Mesenteric fat pad (tissue), 1 donor: Measurements from ENCODE around the gene KRTAP4-3. TPM values are rescaled to one million over a fixed set of nuclear protein-coding genes. Genes with fewer than 3 reads are reported as not detected.
"Not testable (repeated sequence)": the region's sequence is repeated elsewhere in the genome, so short reads cannot be mapped to it uniquely, and the experiment has no call there.

ENCODE experiments used
- DNase-seq: peaks from one replicate; pipeline ENCODE4 v3.0.0-alpha.2; 2020; ENCODE audit warnings: low spot score
- long read RNA-seq: library from polyadenylated mRNA; unstranded; transcript quantifications from one replicate; pipeline ENCODE4 v2.0.0, GENCODE V29; 2020
- total RNA-seq: library from RNA; stranded (reverse); fragmentation: NEBNext Ultra II Directional; extraction: Animal tissue kit (Norgen Biotek cat#: 25700); gene quantifications from one replicate; pipeline ENCODE4 v1.2.1, GENCODE V29; 2021
- donor health status: DM: yes; HTN: yes; CAD: no.

KRTAP4-3 gene
- not detected for total RNA-seq
- long read RNA-seq, result 0 reads

GRCh38 chr17:41168121-41168520 lies at the start of gene KRTAP4-3:
TSS of gene KRTAP4-3 (minus strand) at chr17:41168221. CDS start at chr17:41168172, 49 bp downstream.
- DNase-seq, result no peak

DNA sequence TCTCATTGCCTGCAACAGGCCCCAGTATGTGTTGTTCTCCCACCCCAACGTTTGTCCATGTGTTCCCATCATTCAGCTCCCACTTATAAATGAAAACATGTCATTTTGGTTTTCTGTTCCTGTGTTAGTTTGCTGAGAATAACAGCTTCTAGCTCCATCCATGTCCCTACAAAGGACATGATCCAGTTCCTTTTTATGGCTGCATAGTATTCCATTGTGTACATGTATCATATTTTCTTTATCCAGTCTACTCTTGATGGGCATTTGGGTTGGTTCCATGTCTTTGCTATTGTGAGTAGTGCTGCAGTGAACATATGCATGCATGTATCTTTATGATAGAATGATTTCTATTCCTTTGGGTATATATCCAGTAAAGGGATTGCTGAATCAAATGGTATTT lies 47.7 kb upstream of the KRTAP4-3 start:
- DNase-seq, result no peak

DNA sequence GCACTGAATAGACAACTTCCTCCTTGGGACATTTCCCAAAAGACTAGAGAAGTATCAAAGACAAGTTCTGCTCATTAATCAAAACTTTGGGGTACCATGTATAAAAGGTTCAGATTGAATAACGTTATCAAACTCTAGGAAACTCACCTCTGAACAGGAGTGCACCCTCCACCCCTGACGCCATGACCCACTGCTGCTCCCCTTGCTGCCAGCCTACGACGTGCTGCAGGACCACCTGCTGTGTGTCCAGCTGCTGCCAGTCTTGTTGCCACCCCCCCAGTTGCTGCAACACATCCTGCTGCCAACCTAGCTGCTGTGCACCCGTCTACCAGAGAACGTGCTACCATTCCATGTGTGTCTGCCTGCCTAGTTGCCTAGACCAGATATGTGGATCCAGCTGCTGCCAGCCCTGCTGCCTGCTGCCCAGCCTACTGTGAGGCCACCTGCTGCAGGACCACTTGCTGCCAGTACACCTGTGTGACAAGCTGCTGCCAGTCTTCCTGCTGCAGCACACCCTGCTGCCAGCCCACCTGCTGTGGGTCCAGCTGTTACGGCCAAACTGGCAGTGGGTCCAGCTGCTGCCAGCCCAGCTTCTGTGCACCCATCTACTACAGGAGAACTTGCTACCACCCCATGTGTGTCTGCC lies 44.6 kb upstream of the KRTAP4-3 start:
- no peak for DNase-seq

DNA sequence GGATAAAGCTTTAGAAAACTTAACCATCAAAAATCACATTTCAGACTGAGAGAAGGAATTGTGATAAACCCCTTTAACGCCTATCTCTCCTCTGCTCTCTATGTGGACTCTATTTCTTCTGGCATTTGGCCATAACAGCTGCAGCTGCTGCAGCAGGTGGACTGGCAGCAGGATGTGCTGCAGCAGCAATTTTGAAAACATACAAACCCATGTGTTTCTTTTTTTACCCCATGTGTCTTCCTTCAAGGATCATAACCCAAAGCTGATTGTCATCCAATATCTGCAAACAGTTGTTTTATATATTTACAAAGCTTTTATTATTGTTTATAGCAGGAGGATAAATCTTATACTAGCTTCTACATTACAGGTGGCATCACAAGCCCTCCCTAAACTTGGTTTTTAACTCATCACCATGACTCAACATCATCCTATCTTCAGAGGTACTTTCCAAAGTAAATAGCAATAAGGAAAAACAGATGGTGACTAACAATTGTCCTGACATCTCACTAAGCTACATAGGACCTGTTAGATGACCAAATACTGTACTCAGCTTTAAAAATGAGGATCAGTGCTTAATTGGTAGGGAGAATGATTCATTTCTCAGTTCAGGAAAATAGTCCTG lies 43.9 kb upstream of the KRTAP4-3 start:
- no peak for DNase-seq

GRCh38 chr17:41199421-41200078 lies 31.5 kb upstream of the KRTAP4-3 start:
- no peak for DNase-seq

- DNase-seq, result no peak
These were observed 28.0 kb upstream of the KRTAP4-3 start for GRCh38 chr17:41196068-41196467.

- no peak for DNase-seq
These were observed 22.3 kb upstream of the KRTAP4-3 start for GRCh38 chr17:41190328-41190727.

- DNase-seq, result not testable (repeated sequence)
These were observed 21.9 kb upstream of the KRTAP4-3 start, which contains the start of gene KRTAP9-1 for GRCh38 chr17:41189837-41190318. TSS of gene KRTAP9-1 (plus strand) at chr17:41189887. CDS start at chr17:41189887, 0 bp downstream.

- no peak for DNase-seq
These were observed 18.9 kb upstream of the KRTAP4-3 start for GRCh38 chr17:41186872-41187271.

GRCh38 chr17:41185001-41185400 lies 17.0 kb upstream of the KRTAP4-3 start:
- no peak for DNase-seq

GRCh38 chr17:41184480-41184961 lies 16.5 kb upstream of the KRTAP4-3 start, which contains the start of gene KRTAP4-1:
TSS of gene KRTAP4-1 (minus strand) at chr17:41184911. CDS start at chr17:41184854, 57 bp downstream.
- DNase-seq, result no peak

DNA sequence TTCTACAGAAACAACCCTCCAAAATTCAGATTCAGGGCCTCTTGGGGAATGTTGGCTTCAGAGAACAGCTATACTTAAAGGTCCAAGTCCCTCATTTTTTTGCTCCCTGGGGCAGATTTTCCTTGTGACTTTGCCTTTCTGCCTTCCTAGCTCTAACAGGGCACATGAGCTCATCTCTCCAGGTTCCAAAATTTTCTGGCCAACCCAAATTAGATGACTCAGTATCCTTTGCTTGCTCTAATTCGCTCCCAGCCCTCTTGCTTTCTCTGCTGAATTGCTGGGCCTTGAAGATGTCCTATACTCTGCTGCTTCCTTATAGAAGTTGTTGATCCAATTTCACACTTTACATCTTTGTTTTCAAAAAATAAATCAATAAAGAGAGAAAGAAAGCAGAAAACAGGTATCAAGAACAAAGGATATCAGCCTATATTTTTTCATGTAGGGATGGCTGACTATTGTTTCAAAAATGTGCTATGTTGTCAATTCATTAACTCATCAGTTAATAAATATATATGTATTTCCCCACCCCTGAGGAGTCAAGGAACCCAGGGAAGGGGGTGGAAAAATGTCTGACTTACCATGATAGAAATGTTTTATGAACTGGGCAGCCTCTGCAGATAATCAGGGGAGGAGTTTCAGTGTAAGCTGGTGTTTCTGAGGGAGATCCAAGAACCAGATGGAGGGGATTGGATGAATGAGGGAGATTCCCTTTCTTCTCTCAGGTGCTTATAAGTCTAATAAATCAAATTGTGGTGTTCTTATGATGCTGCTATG lies 11.0 kb upstream of the KRTAP4-3 start:
- no peak for DNase-seq

- DNase-seq, result no peak
These were observed 10.3 kb upstream of the KRTAP4-3 start for GRCh38 chr17:41178341-41178740.

GRCh38 chr17:41177727-41178271 lies 9.8 kb upstream of the KRTAP4-3 start, which contains the start of gene KRTAP4-2:
TSS of gene KRTAP4-2 (minus strand) at chr17:41178221. CDS start at chr17:41178164, 57 bp downstream.
- no peak for DNase-seq

GRCh38 chr17:41176744-41177387 lies 8.8 kb upstream of the KRTAP4-3 start:
- DNase-seq, result no peak

DNA sequence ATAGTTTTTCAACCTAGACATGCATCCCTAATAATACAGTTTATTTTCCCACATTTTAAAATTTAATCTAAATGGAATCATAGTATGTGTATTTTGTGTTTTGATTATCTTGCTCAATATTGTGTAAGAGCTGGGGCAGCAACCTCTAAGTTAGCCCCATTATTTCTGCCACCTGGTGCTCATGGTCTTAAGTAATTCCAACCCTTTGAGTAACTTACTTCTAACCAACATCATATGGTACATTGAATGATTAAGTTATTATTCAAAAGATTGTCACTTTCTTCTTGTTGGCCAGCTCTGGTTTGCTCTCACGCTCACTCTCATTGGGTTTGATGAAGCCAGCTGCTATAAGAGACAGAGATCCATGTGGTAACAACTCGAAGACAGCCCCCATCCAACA lies 3.9 kb upstream of the KRTAP4-3 start:
- DNase-seq, result no peak

DNA sequence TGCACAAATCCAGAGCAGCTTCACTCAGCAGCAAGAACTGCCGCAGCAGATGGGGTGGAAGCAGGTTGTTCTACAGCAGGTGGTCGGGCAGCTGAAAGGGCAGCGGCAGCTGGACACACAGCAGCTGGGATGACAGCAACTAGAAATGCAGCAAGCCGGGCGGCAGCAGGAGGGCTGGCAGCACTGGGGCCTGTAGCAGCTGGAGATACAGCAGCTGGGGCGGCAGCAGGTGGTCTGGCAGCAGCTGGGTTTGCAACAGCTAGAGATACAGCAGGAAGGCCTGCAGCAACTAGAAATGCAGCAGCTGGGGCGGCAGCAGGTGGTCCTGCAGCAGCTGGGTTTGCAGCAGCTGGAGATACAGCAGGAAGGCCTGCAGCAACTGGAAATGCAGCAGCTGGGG lies 460 bp downstream of the KRTAP4-3 start:
- no peak for DNase-seq

DNA sequence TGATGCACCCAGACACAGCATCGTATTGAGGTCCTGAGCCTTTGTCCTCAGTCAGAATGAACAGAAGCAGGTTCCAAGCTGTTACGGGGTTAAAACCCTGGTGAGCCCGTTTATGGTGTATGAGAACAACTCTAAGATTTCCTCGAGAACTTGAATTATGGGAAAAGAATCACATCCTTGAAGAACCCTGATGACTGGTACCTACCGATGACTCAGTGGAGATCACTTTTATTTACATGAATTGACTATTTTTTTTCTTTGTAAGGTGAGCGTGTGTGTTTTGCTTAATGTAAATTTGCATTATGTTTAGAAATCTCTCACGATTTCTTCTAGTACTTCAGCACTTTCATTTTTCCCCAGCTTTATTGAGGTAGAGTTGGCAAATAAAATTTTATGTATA lies 4.2 kb downstream of the KRTAP4-3 start:
- no peak for DNase-seq

DNA sequence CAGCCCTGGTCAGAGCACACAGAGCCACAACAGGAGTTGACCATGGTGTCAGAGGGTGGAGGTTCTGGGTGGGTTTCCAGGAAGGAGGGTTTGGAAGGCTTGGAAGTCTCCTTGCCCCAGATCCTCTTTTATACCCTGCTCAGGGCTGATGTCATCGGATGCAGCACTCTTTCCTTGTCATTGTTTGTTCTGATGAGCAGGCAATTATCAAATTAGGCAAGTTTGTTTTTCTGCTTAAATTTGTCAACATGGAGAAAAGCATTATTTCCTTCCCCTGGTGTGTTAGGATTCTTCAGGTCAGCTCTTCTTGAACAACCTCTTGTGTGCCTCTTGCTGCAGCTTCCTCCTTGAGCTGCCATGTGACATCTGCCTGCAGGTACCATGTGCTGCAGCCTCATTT lies 7.4 kb downstream of the KRTAP4-3 start, which contains the start of gene KRTAP4-4:
KRTAP4-4 (minus strand) TSS at position 101 of the 400 bp plus-strand sequence; CDS start at position 44, 57 bp downstream.
- no peak for DNase-seq

DNA sequence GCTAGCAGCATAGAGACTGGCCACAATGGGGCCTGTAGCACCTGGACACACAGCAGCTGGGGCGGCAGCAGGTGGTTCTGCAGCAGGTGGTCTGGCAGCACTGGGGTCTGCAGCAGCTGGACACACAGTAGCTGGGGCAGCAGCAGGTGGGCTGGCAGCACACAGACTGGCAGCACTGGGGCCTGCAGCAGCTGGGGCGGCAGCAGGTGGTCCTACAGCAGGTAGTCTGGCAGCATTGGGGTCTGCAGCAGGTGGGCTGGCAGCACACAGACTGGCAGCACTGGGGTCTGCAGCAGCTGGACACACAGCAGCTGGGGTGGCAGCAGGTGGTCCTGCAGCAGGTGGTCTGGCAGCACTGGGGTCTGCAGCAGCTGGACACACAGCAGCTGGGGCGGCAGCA lies 7.8 kb downstream of the KRTAP4-3 start:
- DNase-seq, result not testable (repeated sequence)
